ENCODE results near the gene TBXA2R.

GRCh38 chr19:3648037-3648905 is 41.6 kb upstream of the TBXA2R start:
- TF ChIP-seq CTCF (IDR thresholded peaks at IDR 0.05; ENCODE audit: insufficient read depth, low read length, poor library complexity, severe bottlenecking) (no peak), EZH2phosphoT487 (conservative IDR thresholded peaks at IDR 0.05; ENCODE audit: low read length) (no peak)

Data from SU-DHL-6 (cell line).